RWPE2 (cell line): ENCODE data around the gene FOXA3.

Experiments used
- ATAC-seq: fragments of 200-7000 bp; cut with Tn5 transposase; 3 replicates; pipeline ENCODE4 v1.9.1; 2021; ENCODE audit warnings: low read depth
- DNase-seq: peaks from one replicate; pipeline ENCODE4 v3.0.0-alpha.2; 2020; ENCODE audit warnings: low spot score
- H3K27ac ChIP-seq: fragments of 450-650 bp; 2 replicates; pipeline ENCODE4 v1.5.1; 2017; ENCODE audit warnings: mild to moderate bottlenecking; ENCODE audit not compliant: poor library complexity, severe bottlenecking
- H3K27me3 ChIP-seq: fragments of 250-450 bp; sonication (Bioruptor Pico); 2 replicates; pipeline ENCODE4 v1.5.1; 2021; ENCODE audit warnings: mild to moderate bottlenecking, moderate library complexity; ENCODE audit not compliant: insufficient read depth, poor library complexity, severe bottlenecking
- H3K36me3 ChIP-seq: fragments of 250-450 bp; sonication (Bioruptor Pico); 2 replicates; pipeline ENCODE4 v1.5.1; 2020; ENCODE audit warnings: low read depth, mild to moderate bottlenecking, moderate library complexity
- H3K4me1 ChIP-seq: fragments of 250-450 bp; sonication (Bioruptor Pico); 2 replicates; pipeline ENCODE4 v1.5.1; 2021; ENCODE audit warnings: mild to moderate bottlenecking, moderate library complexity; ENCODE audit not compliant: insufficient read depth, poor library complexity, severe bottlenecking
- H3K4me3 ChIP-seq: fragments of 250-450 bp; sonication (Bioruptor Pico); 2 replicates; pipeline ENCODE4 v1.5.1; 2021; ENCODE audit warnings: mild to moderate bottlenecking, moderate library complexity; ENCODE audit not compliant: severe bottlenecking
- H3K9me3 ChIP-seq: fragments of 250-450 bp; sonication (Bioruptor Pico); 2 replicates; pipeline ENCODE4 v1.5.1; 2021; ENCODE audit warnings: mild to moderate bottlenecking, moderate library complexity; ENCODE audit not compliant: severe bottlenecking
- TF ChIP-seq, protein P1 (sequence below): fragments of 450-650 bp; IDR thresholded peaks from one replicate; pipeline ENCODE4 v1.5.1; 2017; ENCODE audit warnings: mild to moderate bottlenecking, moderate library complexity; ENCODE audit not compliant: poor library complexity, severe bottlenecking

FOXA3 gene

DNA sequence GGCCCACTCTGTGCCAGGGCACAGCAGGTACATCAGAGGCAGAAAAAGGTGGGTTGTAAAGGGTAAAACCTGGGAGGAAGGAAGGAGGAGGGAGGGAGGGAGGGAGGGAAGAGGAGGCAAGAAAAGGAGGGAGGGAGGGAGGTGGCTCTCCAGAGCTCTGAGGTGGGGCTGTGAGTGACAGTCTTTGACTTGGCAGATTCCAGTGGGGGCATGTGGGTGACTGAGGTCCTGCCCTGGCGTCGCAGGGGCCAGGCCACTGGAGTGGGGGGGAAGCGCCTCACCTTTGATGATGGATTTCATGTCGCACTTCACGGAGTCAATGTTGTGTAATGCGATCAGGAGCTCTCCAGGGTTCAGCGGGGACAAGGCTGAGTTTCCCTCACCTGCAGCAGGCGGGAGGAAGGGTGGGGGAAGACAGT, 43.0 kb upstream of the FOXA3 start:
- ATAC-seq (no peak), DNase-seq (no peak)
- Histone ChIP-seq H3K36me3 (peaks cover 21% of the 10 kb centered on the region), H3K9me3 (no peaks in the 10 kb centered on the region), H3K27ac (no peak overlapping the region), H3K27me3 (no peaks in the 10 kb centered on the region), H3K4me3 (no peak overlapping the region), H3K4me1 (peaks cover 5% of the 10 kb centered on the region)
- TF ChIP-seq, protein P1, sequence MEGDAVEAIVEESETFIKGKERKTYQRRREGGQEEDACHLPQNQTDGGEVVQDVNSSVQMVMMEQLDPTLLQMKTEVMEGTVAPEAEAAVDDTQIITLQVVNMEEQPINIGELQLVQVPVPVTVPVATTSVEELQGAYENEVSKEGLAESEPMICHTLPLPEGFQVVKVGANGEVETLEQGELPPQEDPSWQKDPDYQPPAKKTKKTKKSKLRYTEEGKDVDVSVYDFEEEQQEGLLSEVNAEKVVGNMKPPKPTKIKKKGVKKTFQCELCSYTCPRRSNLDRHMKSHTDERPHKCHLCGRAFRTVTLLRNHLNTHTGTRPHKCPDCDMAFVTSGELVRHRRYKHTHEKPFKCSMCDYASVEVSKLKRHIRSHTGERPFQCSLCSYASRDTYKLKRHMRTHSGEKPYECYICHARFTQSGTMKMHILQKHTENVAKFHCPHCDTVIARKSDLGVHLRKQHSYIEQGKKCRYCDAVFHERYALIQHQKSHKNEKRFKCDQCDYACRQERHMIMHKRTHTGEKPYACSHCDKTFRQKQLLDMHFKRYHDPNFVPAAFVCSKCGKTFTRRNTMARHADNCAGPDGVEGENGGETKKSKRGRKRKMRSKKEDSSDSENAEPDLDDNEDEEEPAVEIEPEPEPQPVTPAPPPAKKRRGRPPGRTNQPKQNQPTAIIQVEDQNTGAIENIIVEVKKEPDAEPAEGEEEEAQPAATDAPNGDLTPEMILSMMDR, result no peak

DNA sequence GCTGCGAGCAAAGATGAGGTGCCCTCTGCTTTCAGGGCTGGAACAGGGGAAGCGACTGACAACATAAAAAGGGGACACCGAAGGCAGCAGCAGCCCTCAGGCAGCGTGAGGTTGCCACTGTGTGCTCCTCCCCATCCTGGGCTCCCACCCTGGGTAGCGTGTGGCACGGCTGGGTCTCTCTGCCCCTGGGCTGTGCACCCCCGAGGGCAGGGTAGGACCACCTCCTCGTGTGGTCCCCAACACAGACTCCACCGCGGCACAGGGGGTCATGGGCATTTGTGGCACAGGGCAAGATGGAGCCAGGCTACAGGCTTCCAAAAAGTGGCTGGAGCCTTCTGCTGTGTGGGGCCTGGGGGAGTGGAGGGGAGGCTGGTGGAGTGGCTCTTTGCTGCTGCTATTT, 42.6 kb upstream of the FOXA3 start:
- no peak for ATAC-seq
- Histone ChIP-seq H3K36me3 (peaks cover 25% of the 10 kb centered on the region), H3K9me3 (no peaks in the 10 kb centered on the region), H3K27ac (no peak overlapping the region), H3K27me3 (no peaks in the 10 kb centered on the region), H3K4me1 (peaks cover 5% of the 10 kb centered on the region), H3K4me3 (no peak overlapping the region)
- DNase-seq, result no peak
- TF ChIP-seq, protein P1, result no peak

DNA sequence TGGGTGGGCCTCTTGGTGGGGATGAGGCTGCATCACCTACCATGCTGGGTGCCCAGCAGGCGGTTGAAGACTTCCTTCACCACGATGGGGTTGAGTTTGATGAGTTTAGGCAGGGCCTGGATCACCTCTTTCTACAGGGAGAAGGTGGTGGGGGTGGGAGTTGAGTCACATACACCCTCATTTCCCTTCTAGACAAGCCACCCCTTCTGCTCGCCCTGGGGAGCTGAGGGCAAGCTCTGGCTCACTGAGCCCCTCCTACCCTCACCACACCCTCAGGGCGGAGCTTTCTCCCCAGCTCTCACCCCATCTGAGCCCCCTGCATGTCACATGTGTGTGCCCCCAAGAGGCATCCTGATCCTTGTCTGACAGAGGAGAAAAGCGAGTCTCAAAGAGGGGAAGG, 41.4 kb upstream of the FOXA3 start:
- ATAC-seq, result no peak
- TF ChIP-seq, protein P1, result no peak
- peaks cover 30% of the 10 kb centered on the region for H3K36me3 ChIP-seq
- peaks cover 5% of the 10 kb centered on the region for H3K4me1 ChIP-seq
- H3K4me3 ChIP-seq, result no peak overlapping the region
- no peaks in the 10 kb centered on the region for H3K27me3 ChIP-seq
- DNase-seq, result no peak
- no peak overlapping the region for H3K27ac ChIP-seq
- no peaks in the 10 kb centered on the region for H3K9me3 ChIP-seq

DNA sequence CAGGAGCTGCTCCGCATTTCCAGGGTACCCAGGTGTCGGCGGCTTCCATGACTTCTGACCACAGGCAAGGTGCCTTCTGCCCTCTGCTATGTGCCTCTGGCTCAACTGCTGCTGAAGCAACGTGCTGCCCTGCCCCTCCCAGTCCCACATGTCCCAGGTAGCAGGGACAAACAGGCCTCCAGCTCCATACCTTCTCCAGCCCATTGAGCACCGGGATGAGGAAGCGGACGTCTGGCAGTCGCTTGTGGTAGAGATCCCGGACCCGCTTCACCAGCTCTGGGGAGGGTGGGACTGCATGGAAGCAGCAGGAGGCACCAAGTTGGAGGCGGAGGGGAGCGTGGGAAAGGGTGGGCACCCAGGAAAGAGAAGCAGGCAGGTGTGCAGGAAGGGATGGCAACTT, 40.9 kb upstream of the FOXA3 start:
- Histone ChIP-seq H3K36me3 (peaks cover 34% of the 10 kb centered on the region), H3K4me1 (peaks cover 5% of the 10 kb centered on the region), H3K4me3 (no peak overlapping the region), H3K9me3 (no peaks in the 10 kb centered on the region), H3K27me3 (no peaks in the 10 kb centered on the region), H3K27ac (no peak overlapping the region)
- TF ChIP-seq, protein P1, result no peak
- ATAC-seq (no peak), DNase-seq (no peak)

DNA sequence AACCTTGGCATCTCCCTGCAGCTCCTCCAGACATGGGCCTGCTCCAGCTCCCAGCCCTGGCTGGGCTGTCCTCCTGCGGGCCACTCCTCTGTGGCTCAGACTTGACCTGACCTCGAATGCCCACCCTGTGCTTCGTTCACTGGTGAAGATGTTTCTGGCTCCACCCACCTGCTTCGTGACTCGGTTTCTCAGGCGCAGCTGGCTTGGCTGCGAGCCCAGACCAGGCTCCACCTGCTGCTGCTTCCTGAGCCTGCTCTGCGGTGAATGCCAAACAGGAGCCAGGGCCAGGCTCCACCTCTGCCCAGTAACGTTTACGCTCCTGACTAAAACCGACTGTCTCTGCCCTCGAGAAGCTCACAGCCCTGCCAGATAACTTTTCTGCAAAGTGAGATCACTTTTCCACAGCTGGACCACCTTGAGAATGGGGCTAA, 40.1 kb upstream of the FOXA3 start:
- H3K27me3 ChIP-seq, result no peaks in the 10 kb centered on the region
- H3K36me3 ChIP-seq, result peaks cover 41% of the 10 kb centered on the region
- TF ChIP-seq, protein P1, result no peak
- H3K9me3 ChIP-seq, result no peaks in the 10 kb centered on the region
- no peak overlapping the region for H3K4me3 ChIP-seq
- DNase-seq (no peak), ATAC-seq (peak; percentile 54)
- peaks cover 5% of the 10 kb centered on the region for H3K4me1 ChIP-seq
- no peak overlapping the region for H3K27ac ChIP-seq
